K562 (cell line): Measurements from ENCODE around the gene SRSF9. TPM values are rescaled to one million over a fixed set of nuclear protein-coding genes. Genes with fewer than 3 reads are reported as not detected.
A peak's percentile ranks its signal among the peaks of the same experiment; 100 is the strongest.

ENCODE experiments used
- ATF6 ChIP-seq: sonication (generic); formaldehyde crosslinking; IDR thresholded peaks from 2 replicates; pipeline ENCODE4 v1.4.0; 2020; ENCODE audit warnings: mild to moderate bottlenecking, missing genetic modification reagents
- CBX8 ChIP-seq: fragments of 200-600 bp; sonication (generic); IDR thresholded peaks from 2 replicates; pipeline ENCODE4 v1.6.1; 2012; ENCODE audit warnings: borderline replicate concordance, mixed run types, low read depth, mild to moderate bottlenecking, moderate library complexity, mixed read lengths, low read length, control low read depth, inconsistent platforms; ENCODE audit not compliant: poor library complexity, severe bottlenecking; ENCODE audit errors: extremely low read depth
- COPS2 ChIP-seq: fragments of 450-650 bp; conservative IDR thresholded peaks from 2 replicates; pipeline ENCODE4 v1.6.1; 2016; ENCODE audit warnings: mild to moderate bottlenecking, moderate library complexity
- DACH1 ChIP-seq: fragments of 450-650 bp; IDR thresholded peaks from 2 replicates; pipeline ENCODE4 v1.6.1; 2018; ENCODE audit not compliant: partially characterized antibody
- ESRRA ChIP-seq: fragments of 450-650 bp; IDR thresholded peaks from 2 replicates; pipeline ENCODE4 v1.6.1; 2014; ENCODE audit warnings: low read depth, mild to moderate bottlenecking, moderate library complexity, borderline replicate concordance
- HDGF ChIP-seq: fragments of 450-650 bp; IDR thresholded peaks from 2 replicates; pipeline ENCODE4 v1.6.1; 2016
- JUN ChIP-seq, 2 experiments: sonication (generic) in 1 of 2; formaldehyde crosslinking in 1 of 2; IDR thresholded peaks; 2 replicates each; pipeline versions ENCODE4 v1.6.1 to v1.8.0; 2012 to 2022; ENCODE audit warnings: borderline replicate concordance in 2 of 2, mild to moderate bottlenecking in 2 of 2, improper control_type of control experiment in 1 of 2, low read depth in 1 of 2, low read length in 1 of 2, missing genetic modification reagents in 1 of 2
- MAZ ChIP-seq, 2 experiments: fragments of 450-650 bp in 1 of 2; sonication (generic) in 1 of 2; formaldehyde crosslinking; IDR thresholded peaks in 1 of 2; conservative IDR thresholded peaks in 1 of 2; 2 replicates each; pipeline versions ENCODE4 v1.4.0 to v1.5.0; 2020; ENCODE audit warnings: mild to moderate bottlenecking in 1 of 2, missing genetic modification reagents in 1 of 2
- MCM5 ChIP-seq: fragments of 450-650 bp; IDR thresholded peaks from 2 replicates; pipeline ENCODE4 v1.6.1; 2016; ENCODE audit warnings: low read depth
- MTA1 ChIP-seq: fragments of 450-650 bp; IDR thresholded peaks from 2 replicates; pipeline ENCODE4 v1.6.1; 2017; ENCODE audit warnings: borderline replicate concordance
- PRPF4 ChIP-seq: fragments of 200-400 bp; formaldehyde crosslinking; IDR thresholded peaks from one replicate; pipeline ENCODE4 v1.6.1; 2017; ENCODE audit warnings: low read length, low read depth, mild to moderate bottlenecking; ENCODE audit not compliant: insufficient read depth, poor library complexity, severe bottlenecking
- SAP30 ChIP-seq: fragments of 200-600 bp; sonication (generic); IDR thresholded peaks from 2 replicates; pipeline ENCODE4 v1.6.1; 2012; ENCODE audit warnings: borderline replicate concordance, low read depth, mild to moderate bottlenecking, moderate library complexity, low read length, control low read depth, inconsistent platforms; ENCODE audit not compliant: insufficient read depth, poor library complexity, severe bottlenecking
- SRSF7 ChIP-seq: fragments of 200-400 bp; formaldehyde crosslinking; optimal IDR thresholded peaks from 2 replicates; pipeline ENCODE3; 2017; ENCODE audit warnings: mild to moderate bottlenecking, low read depth, low read length
- WHSC1 ChIP-seq: IDR thresholded peaks from one replicate; pipeline ENCODE4 v1.6.1; 2012; ENCODE audit warnings: low read length, control low read depth, inconsistent platforms
- ZHX1 ChIP-seq: fragments of 150-350 bp; conservative IDR thresholded peaks from 2 replicates; pipeline ENCODE4 v1.6.1; 2014; ENCODE audit warnings: low read length
- ZKSCAN1 ChIP-seq: fragments of 150-350 bp; IDR thresholded peaks from 2 replicates; pipeline ENCODE4 v1.6.1; 2016; ENCODE audit warnings: low read depth, low read length
- ZNF354B ChIP-seq: fragments of 250-450 bp; sonication (Bioruptor Pico); IDR thresholded peaks from 2 replicates; pipeline ENCODE4 v1.4.0; 2020
- polyA plus RNA-seq, 8 experiments: library from polyadenylated mRNA; depleted of rRNA in 4 of 8; stranded (reverse) in 5 of 8; unstranded in 3 of 8; fragments of >200 nt; fragmentation: Nextera tagmentation in 2 of 8; fragmentation: Illumina TruSeq in 1 of 8; extraction: Ambion mirVana in 2 of 8; extraction: Trizol in 1 of 8; gene quantifications; 2 replicates each; pipeline versions ENCODE4 v1.2.1 to v1.2.3, GENCODE V29; 2011 to 2014; ENCODE audit warnings: inconsistent platforms in 1 of 8, missing spikeins in 1 of 8
- total RNA-seq, 7 experiments: library from RNA; depleted of rRNA in 6 of 7; stranded (reverse); fragments of >200 nt in 6 of 7; fragmentation: Illumina TruSeq in 2 of 7; extraction: Trizol in 2 of 7; gene quantifications; 2 replicates each; pipeline versions ENCODE4 v1.2.1 to v1.2.3, GENCODE V29; 2011 to 2021; ENCODE audit warnings: low replicate concordance in 1 of 7
- TF ChIP-seq, protein P1 (sequence below): fragments of 200-400 bp; formaldehyde crosslinking; IDR thresholded peaks from 2 replicates; pipeline ENCODE4 v1.6.1; 2017; ENCODE audit warnings: mild to moderate bottlenecking, low read depth, low read length, moderate library complexity

The SRSF9 gene
- total and polyA plus RNA-seq, 9 of the 15 experiments (the other 6 are each of a cell fraction or from before 2014, with no cell fraction given) = 40.3 to 291 (median 230) TPM

DNA sequence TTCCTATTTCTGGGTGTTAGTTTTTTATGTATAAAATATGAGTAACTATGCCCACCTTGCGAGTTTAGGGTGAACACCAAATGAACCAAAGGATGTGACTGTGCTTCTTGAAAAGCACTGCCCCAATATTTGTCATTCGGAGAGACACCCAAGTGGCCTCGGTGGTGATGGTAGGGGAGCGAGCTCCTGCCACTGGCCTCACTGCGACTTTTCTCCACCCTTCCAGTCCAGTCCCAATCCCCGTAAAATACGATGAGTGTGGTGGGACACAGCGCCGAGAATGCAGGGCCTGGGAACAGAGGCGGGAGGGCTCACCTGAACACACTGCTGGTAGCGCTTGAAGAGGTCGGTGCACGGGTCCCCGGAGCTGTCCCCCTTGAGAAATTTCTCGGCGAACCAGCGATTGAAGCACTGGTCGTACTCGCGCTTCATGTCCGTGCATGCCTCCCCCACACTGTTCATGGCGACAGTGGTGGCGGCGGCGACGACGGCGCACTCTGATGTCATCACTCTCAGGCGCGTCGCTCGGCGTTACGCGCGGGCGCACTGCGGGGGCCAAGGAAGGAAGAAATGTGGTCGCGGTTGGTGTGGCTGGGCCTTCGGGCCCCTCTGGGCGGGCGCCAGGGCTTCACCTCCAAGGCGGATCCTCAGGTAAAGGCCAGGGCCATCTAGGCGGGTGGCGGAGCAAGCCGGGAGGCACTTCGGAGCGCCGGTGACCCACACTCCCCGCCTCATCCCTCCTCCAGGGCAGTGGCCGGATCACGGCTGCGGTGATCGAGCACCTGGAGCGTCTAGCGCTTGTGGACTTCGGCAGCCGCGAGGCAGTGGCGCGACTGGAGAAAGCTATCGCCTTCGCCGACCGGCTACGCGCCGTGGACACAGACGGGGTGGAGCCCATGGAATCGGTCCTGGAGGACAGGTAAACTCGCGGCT, 23.4 kb downstream of the SRSF9 start, which contains the start of the genes GATC and TRIAP1 (continued):
- TF ChIP-seq ZHX1 (peak; percentile 97), PRPF4 (peak; percentile 91), SAP30 (peak; percentile 90), MAZ (CRISPR knock-in tag; conservative IDR thresholded peaks at IDR 0.05 in 1 of 2, IDR thresholded peaks at IDR 0.05 in 1 of 2) (peak; percentile 97), ATF6 (CRISPR knock-in tag) (no peak; the same call in 1 of the 2 replicates), COPS2 (no peak; the same call in 1 of the 2 replicates), DACH1 (peak; percentile 73), ZNF354B (CRISPR knock-in tag) (no peak), MTA1 (peak; percentile 100), WHSC1 (no peak), CBX8 (no peak), SRSF7 (no peak), MCM5 (no peak), ESRRA (peak; percentile 81), JUN (IDR thresholded peaks at IDR 0.05; ENCODE audit: borderline replicate concordance, low read depth, low read length) (peak; percentile 57; the same call in 1 of the 2 replicates), JUN (CRISPR knock-in tag; IDR thresholded peaks at IDR 0.05; ENCODE audit: borderline replicate concordance) (no peak; the same call in 1 of the 2 replicates), HDGF (no peak), ZKSCAN1 (peak; percentile 95)
- TF ChIP-seq, protein P1, sequence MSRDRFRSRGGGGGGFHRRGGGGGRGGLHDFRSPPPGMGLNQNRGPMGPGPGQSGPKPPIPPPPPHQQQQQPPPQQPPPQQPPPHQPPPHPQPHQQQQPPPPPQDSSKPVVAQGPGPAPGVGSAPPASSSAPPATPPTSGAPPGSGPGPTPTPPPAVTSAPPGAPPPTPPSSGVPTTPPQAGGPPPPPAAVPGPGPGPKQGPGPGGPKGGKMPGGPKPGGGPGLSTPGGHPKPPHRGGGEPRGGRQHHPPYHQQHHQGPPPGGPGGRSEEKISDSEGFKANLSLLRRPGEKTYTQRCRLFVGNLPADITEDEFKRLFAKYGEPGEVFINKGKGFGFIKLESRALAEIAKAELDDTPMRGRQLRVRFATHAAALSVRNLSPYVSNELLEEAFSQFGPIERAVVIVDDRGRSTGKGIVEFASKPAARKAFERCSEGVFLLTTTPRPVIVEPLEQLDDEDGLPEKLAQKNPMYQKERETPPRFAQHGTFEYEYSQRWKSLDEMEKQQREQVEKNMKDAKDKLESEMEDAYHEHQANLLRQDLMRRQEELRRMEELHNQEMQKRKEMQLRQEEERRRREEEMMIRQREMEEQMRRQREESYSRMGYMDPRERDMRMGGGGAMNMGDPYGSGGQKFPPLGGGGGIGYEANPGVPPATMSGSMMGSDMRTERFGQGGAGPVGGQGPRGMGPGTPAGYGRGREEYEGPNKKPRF = no peak
